C4-2B (cell line): Measurements from ENCODE around the gene CLSTN2.

Experiments used
- H3K27ac ChIP-seq: fragments of 450-650 bp; 2 replicates; pipeline ENCODE4 v1.5.1; 2017
- ZFX ChIP-seq: fragments of 450-650 bp; IDR thresholded peaks from 2 replicates; pipeline ENCODE4 v1.6.1; 2017
- TF ChIP-seq, protein P1 (sequence below): fragments of 450-650 bp; conservative IDR thresholded peaks from 2 replicates; pipeline ENCODE4 v1.5.1; 2017; ENCODE audit warnings: mild to moderate bottlenecking

CLSTN2 gene

DNA sequence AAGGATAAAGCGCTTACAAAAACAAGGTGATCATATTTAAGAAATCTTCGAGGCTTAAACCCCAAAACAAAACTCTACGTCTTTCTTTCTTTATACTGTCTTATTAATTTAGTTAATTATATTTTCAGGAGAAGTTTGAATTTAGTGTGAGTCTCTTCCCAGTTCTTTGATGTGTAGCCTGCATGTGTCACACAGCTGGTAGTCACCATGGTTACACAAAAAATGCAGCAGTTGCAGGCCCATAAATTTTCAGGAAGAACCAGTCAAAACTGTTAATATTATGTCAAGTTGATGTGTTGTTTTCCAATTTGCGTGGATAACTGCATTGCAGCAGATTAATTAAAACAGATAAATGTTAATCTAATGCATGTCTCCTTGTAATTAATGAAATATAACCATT is 10.4 kb downstream of the CLSTN2 start:
- TF ChIP-seq, protein P1, sequence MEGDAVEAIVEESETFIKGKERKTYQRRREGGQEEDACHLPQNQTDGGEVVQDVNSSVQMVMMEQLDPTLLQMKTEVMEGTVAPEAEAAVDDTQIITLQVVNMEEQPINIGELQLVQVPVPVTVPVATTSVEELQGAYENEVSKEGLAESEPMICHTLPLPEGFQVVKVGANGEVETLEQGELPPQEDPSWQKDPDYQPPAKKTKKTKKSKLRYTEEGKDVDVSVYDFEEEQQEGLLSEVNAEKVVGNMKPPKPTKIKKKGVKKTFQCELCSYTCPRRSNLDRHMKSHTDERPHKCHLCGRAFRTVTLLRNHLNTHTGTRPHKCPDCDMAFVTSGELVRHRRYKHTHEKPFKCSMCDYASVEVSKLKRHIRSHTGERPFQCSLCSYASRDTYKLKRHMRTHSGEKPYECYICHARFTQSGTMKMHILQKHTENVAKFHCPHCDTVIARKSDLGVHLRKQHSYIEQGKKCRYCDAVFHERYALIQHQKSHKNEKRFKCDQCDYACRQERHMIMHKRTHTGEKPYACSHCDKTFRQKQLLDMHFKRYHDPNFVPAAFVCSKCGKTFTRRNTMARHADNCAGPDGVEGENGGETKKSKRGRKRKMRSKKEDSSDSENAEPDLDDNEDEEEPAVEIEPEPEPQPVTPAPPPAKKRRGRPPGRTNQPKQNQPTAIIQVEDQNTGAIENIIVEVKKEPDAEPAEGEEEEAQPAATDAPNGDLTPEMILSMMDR, result no peak
- TF ChIP-seq ZFX, result no peak
- H3K27ac ChIP-seq, result no peak overlapping the region

DNA sequence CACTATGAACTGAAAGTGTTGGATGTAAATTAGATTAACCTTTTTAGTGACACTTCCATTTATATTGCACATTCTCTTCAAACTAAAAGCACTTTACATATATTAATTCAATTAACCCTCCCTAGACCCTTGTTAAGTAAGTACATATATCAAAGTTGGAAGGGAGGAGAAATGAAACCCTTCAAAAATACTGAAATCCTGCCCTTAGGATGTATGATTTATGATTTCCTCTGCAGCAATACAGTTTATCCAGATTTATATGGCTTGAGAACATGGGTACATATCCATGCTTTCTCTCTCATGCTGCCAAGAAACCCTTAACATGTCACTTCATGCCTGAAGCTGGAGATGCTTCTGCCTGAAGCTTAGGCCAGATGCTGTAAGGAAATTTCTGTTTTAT is 11.0 kb downstream of the CLSTN2 start:
- H3K27ac ChIP-seq, result no peak overlapping the region
- TF ChIP-seq ZFX, result no peak
- TF ChIP-seq, protein P1, result no peak

- H3K27ac ChIP-seq, result no peak overlapping the region
- TF ChIP-seq, protein P1, result no peak
- TF ChIP-seq ZFX, result no peak
These were observed 13.5 kb downstream of the CLSTN2 start for GRCh38 chr3:139948467-139948866.

- H3K27ac ChIP-seq, result no peak overlapping the region
- no peak for TF ChIP-seq ZFX
- TF ChIP-seq, protein P1, result no peak
These were observed 13.9 kb downstream of the CLSTN2 start for GRCh38 chr3:139948898-139949297.

DNA sequence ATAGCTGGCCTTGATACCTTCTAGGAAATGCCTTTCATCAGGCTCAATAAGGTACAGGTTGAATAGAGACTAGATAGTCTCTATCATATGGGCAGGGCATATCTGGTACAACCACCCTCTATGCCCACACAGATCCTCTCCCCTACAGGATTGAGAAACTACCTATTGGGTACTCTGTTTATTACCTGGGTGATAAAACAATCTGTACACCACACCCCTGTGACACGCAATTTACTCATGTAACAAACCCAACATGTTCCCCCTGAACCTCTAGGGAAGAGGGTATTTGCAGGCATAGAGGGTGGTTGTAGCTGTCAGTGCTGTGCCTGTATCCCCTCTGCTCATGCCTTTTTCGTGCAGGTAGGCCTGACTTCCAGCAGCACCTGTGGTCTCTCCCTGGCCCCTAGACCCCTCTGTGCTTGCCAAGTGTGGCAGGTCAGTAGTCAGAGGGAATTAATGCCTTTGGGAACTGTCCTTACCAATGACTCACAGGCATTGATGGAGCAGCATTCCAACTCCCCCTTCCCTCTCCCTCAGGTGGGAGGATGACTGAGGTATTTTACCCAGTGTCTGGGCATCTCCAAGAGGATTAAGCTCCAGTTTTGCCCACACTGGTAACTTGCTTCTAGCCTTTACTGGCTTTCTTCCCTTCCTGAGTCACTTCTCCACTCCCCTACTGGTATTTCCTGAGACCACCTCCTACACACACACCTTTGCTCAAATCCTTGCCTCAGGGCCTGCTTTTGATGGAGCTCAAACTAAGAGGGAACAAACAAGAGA is 18.3 kb downstream of the CLSTN2 start:
- no peak overlapping the region for H3K27ac ChIP-seq
- TF ChIP-seq ZFX, result no peak
- TF ChIP-seq, protein P1, result no peak

- no peak overlapping the region for H3K27ac ChIP-seq
- TF ChIP-seq ZFX, result no peak
- TF ChIP-seq, protein P1, result no peak
These were observed 19.3 kb downstream of the CLSTN2 start for GRCh38 chr3:139954146-139954860.

DNA sequence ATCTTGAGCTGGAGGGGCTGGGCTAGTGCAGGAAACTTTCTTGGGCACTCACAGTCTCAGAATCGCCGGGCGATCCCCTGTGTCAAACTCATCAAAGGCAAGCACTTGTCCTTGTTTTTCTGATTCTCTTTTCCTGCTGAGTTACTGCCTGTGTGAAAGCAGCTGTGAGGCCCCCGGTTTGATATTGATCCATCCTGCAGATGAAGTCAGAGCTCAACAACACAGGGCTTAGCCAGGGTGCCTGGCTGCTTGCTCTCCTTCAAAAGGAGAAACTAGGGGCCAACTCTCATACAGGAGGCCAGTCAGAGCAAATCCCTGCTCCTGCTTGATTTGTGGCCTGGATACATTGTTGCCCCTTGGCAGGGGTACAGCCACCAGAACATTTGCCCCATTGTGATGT is 22.9 kb downstream of the CLSTN2 start:
- no peak for TF ChIP-seq ZFX
- TF ChIP-seq, protein P1, result no peak

More for the DNA sequence above, 22.9 kb downstream of the CLSTN2 start:
- no peak overlapping the region for H3K27ac ChIP-seq
